ENCODE measurements around the gene TIMP1.

Gene TIMP1

DNA sequence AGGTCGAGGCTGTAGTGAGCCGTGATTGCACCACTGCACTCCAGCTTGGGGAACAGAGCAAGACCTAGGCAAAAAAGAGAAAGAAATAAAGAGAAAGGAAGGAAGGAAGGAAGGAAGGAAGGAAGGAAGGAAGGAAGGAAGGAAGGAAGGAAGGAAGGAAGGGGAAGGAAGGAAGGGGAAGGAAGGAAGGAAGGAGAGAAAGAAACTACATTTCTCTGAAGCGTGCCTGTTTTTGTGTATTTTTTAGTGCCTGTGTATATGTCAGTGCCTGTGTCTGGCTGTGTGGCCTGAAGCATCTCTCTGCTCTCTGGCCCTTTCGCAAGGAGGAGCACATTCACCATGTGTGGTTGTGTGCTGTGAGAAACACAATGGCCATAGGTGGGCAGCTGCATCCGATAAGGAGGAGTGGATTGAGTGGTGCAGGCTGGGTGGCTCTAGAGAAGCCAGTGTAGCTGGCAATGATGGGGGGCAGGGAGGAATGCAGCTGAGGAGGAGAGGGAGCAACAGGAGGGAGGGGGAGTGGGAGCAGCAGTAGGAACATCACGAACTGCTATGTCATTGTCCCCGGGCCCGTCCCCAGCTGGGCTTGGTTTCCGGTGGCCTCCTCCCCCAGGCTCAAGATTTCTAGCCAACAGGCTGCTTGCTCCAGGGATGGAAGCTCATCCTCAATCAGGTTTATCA, 26.0 kb downstream of the TIMP1 start:
- no peak for DNase-seq

- DNase-seq = no peak
Measured at GRCh38 chrX:47610511-47610910, 28.3 kb downstream of the TIMP1 start.

- no peak for DNase-seq
Measured at GRCh38 chrX:47611489-47611888, 29.3 kb downstream of the TIMP1 start.

DNA sequence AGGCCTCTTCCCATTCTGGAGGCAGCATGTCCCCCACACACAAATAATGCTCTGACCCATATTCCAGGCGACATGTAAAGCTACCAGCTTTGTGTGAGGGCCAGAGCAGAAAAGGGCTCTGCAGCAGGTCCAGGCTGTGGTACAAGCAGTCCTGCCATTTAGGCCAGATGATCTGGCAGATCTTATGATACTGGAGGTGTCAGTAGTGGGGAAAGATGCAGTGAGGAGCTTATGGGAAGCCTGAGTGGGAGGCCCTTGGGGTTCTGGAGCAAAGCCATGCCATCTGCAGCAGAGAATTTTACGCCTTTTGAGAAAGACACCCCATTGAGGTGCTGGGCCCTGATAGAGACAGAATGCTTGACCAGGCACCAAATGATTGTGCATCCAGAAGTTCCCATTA, 29.7 kb downstream of the TIMP1 start:
- no peak for DNase-seq

DNA sequence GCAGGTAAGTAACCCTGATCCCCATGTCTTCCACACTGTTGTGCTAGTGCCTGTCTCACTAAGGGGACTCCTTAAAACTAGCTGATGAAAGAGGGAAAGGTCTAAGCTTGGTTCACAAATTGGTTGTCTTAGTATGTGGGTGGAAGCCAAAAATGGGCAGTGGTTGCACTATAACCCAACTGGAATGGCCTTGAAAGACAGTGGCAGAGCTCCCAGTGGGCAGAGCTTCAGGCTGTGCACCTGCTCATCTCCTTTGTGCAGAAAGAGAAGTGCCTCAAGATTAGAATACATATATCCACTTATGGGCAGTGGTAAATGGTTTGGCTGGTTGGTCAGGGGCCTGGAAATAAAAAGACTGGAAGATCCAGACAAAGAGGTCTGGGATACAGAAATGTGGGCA, 30.2 kb downstream of the TIMP1 start:
- DNase-seq = no peak

GRCh38 chrX:47613082-47613481, 30.8 kb downstream of the TIMP1 start:
- no peak for DNase-seq

- no peak for DNase-seq
Measured at GRCh38 chrX:47614618-47615017, 32.4 kb downstream of the TIMP1 start.

GRCh38 chrX:47618923-47619485, 36.8 kb downstream of the TIMP1 start:
- no peak for DNase-seq

DNA sequence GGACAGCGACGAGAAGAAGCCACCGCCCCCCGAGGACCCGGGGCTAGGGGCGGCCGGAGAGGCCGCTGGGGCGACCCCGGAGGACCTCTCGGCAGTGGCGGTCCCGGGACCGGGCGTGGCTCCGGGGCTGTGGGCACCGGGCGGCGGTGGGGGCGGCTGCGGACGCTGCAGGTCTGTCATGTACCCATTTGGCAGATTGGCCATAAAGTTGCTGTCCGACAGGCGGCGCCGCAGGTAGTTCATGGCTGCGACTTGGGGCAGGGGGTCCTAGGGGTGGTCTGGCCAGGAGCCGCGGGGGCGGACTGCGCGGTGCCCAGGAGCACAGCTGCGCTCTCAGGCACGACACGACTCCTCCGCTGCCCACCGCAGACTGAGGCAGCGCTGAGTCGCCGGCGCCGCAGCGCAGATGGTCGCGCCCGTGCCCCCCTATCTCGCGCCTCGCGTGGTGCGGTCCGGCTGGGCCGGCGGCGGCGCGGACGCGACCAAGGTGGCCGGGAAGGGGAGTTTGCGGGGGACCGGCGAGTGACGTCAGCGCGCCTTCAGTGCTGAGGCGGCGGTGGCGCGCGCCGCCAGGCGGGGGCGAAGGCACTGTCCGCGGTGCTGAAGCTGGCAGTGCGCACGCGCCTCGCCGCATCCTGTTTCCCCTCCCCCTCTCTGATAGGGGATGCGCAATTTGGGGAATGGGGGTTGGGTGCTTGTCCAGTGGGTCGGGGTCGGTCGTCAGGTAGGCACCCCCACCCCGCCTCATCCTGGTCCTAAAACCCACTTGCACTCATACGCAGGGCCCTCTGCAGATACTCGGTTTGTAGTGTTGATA, 37.5 kb downstream of the TIMP1 start, which contains the start of gene SYN1:
Gene SYN1 (minus strand): TSS at position 372 of the 817 bp plus-strand sequence. CDS start 129 bp downstream, at position 243.
- peak; percentile 42 to 54 for DNase-seq

GRCh38 chrX:47620303-47620685, 38.1 kb downstream of the TIMP1 start:
- DNase-seq = no peak

GRCh38 chrX:47621851-47622250, 39.6 kb downstream of the TIMP1 start:
- DNase-seq = no peak

GRCh38 chrX:47623540-47624027, 41.3 kb downstream of the TIMP1 start:
- DNase-seq = peak; percentile 72 to 77

DNA sequence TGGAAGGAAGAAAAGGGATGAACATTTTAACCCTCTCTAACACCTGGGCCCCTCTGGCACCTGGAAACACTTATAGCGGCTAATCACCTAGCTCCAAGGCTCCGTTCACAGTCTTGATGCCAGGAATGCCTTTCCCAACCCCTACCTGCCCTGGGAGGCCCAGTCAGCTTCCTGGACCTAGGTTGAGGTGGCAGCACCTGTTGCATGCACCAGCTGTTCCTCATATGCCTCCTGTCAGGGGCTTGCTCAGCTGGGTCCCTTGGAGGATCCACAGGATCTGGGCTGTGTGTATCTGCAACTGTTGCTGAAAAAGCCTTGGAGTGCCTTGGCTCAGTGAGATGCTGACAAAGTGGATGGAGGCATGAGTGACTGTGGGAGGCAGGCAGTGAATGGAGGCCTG, 43.1 kb downstream of the TIMP1 start:
- DNase-seq = no peak

DNA sequence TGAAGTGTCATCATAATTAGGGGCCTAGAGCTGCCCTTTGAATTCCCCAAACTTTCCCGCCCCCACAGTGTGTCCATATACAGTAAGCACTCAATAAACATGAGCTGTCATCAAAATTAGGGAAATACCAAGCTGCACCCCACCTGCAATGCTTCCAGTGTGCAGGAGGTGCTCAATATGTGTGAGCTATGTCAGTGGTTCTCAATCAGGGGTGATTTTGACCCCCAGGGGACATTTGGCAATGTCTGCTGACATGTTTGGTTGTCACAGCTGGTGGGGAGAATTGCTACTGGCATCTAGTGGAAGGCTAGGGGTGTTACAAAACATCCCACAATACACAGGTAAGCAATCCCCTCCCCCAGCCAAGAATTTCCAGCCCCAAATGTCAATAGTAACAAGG, 46.7 kb downstream of the TIMP1 start:
- no peak for DNase-seq

- peak; percentile 68 to 75 for DNase-seq
Measured at GRCh38 chrX:47629419-47630200, 47.4 kb downstream of the TIMP1 start, which contains the start of gene CFP. Gene CFP, minus strand, starts transcription at chrX:47629930. Its CDS starts 86 bp downstream, at chrX:47629844.

DNA sequence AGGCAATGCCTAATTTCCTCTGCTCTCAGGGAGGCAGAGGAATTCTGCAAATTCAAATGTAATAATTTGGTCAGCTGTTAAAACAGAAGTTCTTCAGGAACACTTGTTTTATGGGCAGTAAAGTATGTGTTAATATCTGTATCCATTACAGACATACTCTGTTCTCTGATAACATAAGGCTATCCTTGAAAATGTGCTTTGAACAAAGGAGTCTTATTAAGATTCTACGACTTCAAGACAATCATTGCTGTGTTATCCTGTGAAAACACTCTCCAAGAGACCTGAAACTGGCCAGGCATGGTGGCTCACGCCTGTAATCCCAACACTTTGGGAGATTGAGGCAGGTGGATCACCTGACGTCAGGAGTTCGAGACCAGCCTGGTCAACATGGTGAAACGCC, 49.4 kb downstream of the TIMP1 start:
- no peak for DNase-seq

DNA sequence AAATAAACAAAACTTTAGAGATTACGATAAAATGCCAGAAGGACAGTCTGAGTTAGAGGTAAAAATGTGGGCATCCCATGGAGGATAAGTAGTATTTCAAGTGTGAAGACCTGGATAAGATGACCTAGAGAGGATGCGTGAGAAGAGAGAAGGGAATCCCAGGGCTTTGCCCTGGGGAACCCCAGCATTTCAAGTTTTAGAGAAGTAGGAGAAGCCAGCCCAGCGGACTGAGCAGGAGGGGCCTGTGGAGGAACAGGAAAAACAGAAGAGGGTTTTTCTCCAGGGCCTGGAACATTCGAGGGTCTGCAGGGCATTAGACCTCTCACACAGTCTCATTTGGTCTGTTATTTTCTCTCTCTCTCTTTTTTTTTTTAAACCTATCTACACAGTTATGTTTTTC, 50.4 kb downstream of the TIMP1 start:
- no peak for DNase-seq

DNA sequence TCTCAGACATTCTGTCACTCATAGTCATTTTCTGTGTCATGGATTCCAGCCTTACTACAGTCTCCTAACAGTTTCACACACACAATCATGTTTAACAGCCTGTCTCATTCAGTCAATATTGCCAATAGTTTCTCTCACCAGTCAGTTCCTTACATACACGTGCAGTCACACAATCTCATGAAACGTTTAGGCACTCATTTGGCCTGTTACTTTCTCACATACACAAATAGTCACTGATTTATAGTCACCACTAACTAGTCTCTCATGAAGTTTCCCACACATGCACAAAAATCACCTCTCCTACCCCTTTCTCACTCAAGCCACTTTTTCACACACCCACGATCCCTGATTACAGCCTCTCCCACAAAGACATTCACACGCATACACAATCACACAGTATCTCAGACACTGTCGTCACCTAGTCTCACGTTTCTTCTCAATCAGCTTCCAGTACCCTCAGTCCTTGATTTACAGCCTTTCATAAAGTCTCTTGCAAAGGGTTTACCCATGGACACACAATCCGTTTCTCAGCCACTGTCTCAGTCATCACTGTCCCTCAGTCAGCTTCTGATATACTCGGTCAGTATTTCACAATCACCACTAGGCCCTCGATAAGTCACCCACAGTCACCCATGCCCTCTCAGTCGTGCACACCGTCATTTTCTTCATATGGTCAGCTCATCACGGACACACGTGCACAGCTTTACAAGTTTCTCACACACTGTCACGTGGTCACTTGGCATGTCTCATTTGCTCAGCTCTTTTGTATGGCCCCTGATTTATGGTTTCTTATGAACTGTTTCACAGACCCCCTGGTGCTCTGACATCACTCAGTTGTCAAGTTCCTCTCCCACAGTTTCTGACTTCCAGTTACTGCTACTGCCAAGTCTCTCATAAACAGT, 51.7 kb downstream of the TIMP1 start:
- no peak for DNase-seq

DNA sequence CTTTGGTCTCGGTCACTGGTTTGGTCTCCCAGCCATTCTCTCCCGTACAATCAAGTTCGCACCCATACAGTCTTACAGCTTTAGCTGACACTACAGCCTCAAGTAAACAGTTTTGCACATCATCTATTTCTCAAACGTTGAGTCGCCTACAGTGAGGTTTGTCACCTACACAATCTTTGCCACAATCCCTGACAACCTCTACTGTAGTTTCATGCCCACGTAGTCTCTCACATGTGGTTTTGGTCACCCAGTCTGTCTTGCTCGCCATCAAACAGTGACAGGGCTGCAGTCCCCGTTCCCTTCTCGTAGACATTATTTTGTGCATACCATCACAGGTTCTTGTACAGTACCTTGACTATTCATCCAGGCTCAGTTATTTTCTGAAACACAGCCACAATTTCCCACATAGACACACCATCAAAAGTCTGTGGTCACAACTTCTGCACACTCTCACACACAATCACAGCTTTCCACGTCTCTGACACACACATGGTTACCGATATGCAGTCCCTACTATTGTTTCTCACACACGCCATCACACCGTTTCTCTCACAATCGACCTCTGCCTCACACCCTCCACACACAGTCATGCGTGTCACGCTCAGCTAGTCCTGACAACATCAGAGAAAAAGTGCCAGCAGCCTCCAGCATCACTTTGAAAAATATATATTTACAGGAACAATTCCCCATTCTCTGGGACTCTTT, 52.8 kb downstream of the TIMP1 start:
- no peak for DNase-seq
